Omental fat pad (tissue), 4 donors: ENCODE results near the gene SERTAD2. TPM values are rescaled to one million over a fixed set of nuclear protein-coding genes. Genes with fewer than 3 reads are reported as not detected.

Experiments
- ATAC-seq: fragments of 150-250 bp; one replicate; pipeline ENCODE4 v1.9.1; 2016; ENCODE audit warnings: mild to moderate bottlenecking, moderate library complexity; ENCODE audit not compliant: low FRiP score
- DNase-seq: peaks from one replicate; pipeline ENCODE4 v3.0.0-alpha.2; 2019; ENCODE audit warnings: low spot score
- CTCF ChIP-seq, 3 donors: fragments of 450-650 bp; IDR thresholded peaks; one replicate each; pipeline ENCODE4 v1.5.1; 2016 to 2017; ENCODE audit warnings: antibody characterized with exemption in 3 of 3, mild to moderate bottlenecking in 3 of 3, moderate library complexity in 2 of 3
- total RNA-seq, 4 donors: library from RNA; depleted of rRNA; stranded (reverse); fragments of >200 nt; gene quantifications; one replicate each; pipeline ENCODE4 v1.1.0, GENCODE V29; 2016

The SERTAD2 gene
- total RNA-seq, 4 donors from 2014 or later = 13.1 to 42.2 (median 16.6) TPM

GRCh38 chr2:64696636-64697035 is 42.9 kb upstream of the SERTAD2 start:
- ATAC-seq (no peak), DNase-seq (no peak)
- TF ChIP-seq CTCF (IDR thresholded peaks at IDR 0.05) = no peak

GRCh38 chr2:64695721-64696261 is 42.1 kb upstream of the SERTAD2 start:
- no peak for DNase-seq
- ATAC-seq = no peak
- no peak for TF ChIP-seq CTCF (IDR thresholded peaks at IDR 0.05)

GRCh38 chr2:64692401-64692800 is 38.7 kb upstream of the SERTAD2 start:
- DNase-seq (no peak), ATAC-seq (no peak)
- no peak for TF ChIP-seq CTCF (IDR thresholded peaks at IDR 0.05)

- no peak for TF ChIP-seq CTCF (IDR thresholded peaks at IDR 0.05)
- no peak for DNase-seq
- ATAC-seq = no peak
Measured at GRCh38 chr2:64688909-64689308, 35.2 kb upstream of the SERTAD2 start.

- ATAC-seq (no peak), DNase-seq (no peak)
- no peak for TF ChIP-seq CTCF (IDR thresholded peaks at IDR 0.05)
Measured at GRCh38 chr2:64686283-64686956, 32.7 kb upstream of the SERTAD2 start.

- ATAC-seq = no peak
- DNase-seq = no peak
- no peak for TF ChIP-seq CTCF (IDR thresholded peaks at IDR 0.05)
Measured at GRCh38 chr2:64685430-64685829, 31.7 kb upstream of the SERTAD2 start.
